ENCODE measurements around the gene TMEM267.
"Not testable (repeated sequence)": the region's sequence is repeated elsewhere in the genome, so short reads cannot be mapped to it uniquely, and the experiment has no call there.

TMEM267 gene

DNA sequence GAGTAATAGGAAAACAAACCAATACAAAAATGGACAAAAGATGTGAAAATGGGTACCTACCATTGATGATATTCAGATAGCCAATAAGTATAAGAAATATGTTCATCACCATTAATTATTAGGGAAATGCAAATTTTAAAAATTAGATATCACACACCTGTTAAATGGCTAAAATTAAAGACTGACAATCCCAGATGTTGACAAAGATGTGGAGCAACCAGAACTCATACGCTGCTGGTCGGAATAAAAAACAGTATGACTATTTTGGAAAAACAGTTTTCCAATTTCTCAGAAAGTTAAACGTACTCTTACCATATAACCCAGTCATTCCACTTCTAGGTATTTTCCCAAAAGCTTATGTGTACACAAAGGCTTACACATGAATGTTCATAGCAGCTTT lies 27.1 kb downstream of the TMEM267 start:
- no peak for DNase-seq

DNA sequence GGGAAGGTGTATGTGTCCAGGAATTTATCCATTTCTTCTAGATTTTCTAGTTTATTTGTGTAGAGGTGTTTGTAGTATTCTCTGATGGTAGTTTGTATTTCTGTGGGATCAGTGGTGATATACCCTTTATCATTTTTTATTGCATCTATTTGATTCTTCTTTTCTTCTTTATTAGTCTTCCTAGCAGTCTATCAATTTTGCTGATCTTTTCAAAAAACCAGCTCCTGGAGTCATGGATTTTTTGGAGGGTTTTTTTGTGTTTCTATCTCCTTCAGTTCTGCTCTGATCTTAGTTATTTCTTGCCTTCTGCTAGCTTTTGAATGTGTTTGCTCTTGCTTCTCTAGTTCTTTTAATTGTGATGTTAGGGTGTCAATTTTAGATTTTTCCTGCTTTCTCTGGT lies 42.1 kb downstream of the TMEM267 start:
- DNase-seq = not testable (repeated sequence)

DNA sequence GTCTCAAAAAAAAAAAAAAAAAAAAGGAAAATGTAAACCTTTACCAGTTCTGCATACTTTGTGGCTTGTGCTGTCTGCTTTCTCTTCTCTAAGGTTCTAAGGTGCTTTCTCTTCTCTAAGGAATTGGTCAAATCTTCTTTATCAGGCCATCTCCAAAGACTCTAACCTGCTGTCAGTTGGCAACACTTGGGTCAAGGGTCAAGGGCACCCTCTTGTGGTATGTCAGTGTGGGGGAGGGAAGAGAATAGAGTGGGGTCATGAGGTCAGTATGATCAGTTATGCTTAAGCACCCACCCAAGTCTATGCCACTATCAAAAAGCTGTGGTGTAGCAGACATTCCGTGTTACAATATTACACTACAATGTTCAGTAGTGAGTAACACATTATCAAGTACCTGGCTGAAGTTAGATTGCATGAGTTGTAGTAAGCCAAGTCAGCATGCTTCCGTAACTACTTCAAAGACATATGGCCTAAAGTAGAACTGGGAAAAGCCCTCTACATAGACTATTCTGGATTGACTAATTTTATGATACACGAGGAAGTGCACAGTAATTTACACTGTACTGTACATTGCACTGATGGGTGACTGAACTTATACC lies 46.5 kb downstream of the TMEM267 start:
- DNase-seq = no peak

DNA sequence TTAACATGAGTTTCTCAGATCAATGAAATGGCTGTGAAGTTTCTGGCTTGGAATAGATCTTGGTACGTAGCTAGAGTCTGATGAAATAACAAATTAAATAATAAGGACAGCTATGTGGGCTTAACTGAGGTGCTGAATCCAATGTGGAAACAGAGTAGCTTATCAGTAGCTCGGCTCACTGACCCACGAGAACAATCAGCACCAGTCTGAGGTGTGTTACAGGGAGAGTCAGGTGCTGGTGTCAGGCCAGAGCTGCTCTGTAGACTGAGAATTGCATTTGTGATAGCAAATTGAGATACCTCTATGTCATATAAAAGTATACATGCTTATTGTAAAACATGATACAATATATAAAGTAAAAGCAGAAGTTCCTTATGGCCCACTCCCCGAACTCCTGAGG lies 50.3 kb downstream of the TMEM267 start:
- no peak for DNase-seq

DNA sequence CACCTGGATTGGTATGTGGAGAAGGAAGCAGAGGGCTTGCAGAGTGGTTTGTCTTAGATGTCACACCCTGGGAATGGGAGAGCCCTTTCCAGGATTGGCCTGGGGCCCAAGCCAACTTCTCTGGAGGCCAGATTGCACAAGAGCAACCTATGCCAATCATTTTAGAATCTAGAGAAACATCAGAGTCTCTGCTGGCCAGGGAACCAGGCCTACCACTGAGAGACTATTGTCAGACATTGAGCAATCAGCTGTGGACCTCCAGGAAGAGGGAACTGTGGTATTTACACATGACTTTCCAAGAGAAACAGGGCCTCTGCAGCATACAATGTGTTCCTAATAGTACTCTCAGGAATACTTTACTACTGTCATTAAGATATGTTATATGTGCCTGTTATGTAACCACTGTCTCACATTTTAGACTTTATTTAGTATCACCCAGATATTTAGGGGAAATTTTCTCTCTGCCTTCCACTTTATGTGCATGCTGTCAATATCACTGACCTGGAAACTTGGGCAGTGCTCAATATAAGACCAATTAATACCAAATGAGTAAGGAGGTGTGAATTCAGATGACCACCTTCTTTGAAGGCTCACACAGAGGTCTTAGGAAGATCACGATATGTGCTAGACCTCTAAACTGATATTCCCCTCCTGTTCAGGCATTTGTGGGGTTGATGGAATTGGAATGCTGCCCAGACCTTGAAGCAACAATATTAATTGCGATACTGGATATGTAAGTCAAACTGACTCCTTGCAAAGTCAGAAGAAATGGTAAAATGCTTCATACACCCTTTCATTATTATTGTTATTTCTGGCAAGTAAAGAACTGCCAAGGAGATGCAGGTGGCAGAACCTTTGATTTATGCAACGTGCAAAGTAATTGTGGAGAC lies 50.9 kb downstream of the TMEM267 start:
- DNase-seq = no peak

DNA sequence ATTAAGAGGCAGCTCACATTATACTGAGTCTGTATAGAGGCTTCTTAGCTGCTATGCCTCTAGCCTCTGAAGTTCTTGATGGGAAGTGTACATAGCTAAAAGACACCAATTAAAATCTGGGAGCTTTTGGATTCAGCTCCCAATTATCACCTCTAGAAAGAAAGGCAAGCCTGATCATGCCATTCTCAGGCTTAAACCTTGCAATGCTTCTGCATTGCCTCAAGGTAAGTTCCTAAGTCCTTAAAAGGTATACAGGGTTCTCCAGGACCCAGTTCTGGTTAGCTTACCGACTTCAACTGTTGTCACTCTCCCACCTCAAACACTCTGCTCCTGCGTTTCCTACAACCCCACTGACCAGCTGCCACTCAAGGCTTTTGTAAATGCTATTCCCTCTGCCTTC lies 54.0 kb downstream of the TMEM267 start:
- no peak for DNase-seq

DNA sequence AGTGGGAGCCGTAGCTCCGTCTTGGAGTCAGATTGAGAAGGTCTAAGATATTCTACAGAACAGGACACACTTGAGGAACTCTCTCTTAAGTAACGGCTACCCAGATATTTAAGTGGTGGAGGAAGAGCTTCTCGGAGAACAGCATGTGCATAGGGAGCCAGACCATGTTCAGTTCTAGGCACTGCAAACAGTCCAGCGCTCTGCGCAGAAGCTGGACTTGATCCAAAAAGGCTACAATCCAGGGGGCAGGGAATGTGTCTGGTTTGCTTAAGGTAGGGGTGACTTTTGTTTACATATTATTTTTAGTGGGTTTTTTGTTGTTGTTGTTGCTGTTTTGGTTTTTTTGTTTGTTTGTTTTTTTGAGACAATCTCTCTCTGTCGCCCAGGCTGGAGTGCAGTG lies 54.6 kb downstream of the TMEM267 start:
- no peak for DNase-seq

DNA sequence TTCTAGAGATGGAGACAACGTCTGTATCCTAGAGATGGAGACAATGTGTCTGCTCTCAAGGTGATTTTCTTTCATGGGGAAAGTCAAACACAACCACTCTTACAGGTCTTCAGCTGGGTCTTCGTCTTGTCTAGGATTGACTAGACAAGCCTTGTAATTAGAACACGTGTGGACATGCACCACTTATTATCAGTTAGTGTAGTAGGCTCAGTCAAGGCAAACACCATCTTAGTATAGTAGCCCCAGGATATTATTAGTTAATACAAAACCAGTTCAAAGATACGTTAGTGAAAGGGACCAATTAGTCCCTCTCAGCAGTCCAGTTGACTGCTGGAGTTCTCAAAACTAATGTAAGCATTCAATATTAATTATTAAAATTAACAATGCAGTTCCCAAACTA lies 56.4 kb downstream of the TMEM267 start:
- no peak for DNase-seq

DNA sequence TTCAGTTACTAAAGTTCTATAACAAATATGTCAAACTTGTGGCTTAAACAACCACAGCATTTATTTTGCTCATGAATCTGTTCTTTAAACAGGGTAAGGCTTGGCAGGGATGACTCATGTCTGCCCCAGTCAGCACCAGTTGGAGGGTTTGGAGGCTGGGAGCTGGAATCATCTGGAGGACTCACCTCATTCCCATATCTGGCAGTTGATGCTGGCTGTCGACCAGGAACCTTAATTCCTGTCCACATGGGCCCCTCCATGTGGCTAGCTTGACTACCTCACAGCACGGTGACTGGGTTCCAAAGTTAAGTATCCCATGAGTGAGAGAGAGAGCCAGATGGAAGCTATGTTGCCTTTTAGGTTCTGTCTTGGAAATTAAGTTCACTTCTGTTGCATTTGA lies 57.7 kb downstream of the TMEM267 start:
- DNase-seq = no peak

DNA sequence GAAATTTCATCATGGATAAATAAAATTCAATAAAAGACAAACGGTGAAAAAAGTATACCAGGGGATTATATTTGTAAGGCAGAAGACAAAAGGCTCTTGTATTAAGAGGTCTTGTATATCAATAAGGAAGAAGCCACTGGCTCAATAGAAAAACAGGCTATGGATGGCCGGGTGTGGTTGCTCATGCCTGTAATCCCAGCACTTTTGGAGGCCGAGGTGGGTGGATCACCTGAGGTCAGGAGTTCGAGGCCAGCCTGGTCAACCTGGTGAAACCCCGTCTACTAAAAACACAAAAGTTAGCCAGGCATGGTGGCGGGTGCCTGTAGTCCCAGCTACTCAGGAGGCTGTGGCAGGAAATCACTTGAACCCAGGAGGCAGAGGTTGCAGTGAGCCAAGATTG lies 60.6 kb downstream of the TMEM267 start:
- DNase-seq = not testable (repeated sequence)

DNA sequence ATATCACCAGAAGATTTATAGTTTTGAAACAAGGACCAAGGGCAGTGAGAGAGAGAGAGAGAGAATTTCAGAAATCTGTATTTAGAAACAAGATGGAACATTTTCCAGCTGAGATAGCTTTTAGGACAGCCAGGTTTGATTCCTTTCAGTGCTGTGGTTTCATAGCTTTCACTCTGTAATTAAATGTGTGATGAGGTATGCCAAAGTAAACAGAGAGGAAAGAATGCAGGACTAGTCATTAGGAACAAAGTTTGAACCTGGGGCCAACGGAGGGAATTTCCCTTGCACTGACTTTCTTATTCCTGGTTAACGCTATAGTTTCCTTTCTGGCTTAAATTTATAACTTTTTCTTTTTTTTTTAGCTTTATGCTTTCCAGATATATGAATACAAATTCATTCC lies 61.5 kb downstream of the TMEM267 start:
- no peak for DNase-seq

DNA sequence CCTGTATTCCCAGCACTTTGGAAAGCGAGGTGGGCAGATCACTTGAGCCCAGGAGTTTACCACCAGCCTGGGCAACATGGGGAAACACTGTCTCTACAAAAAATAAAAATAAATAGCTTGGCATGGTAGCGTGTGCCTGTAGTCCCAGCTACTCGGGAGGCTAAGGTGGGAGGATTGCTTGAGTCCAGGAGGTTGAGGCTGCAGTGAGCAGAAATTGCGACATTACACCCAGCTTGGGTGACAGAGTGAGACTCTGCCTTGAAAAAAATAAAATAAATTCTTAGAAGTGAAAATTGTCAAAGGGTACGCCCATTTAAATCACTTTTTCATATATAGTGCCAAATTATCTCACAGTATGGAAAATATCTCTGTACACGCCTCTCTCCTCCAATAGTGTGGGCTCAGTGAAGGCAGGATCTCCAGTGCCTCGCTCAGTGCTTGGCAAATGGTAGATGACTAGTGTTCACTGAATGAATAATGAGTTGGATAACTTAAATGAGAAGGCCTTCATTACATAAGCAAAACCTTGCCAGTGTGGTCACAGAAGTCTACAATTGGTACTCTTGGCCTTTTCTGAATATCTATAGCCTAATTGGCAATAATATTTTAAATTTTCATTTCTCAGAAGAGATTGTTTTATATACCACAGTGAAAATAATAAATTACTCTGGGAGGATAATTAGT lies 62.1 kb downstream of the TMEM267 start:
- no peak for DNase-seq

DNA sequence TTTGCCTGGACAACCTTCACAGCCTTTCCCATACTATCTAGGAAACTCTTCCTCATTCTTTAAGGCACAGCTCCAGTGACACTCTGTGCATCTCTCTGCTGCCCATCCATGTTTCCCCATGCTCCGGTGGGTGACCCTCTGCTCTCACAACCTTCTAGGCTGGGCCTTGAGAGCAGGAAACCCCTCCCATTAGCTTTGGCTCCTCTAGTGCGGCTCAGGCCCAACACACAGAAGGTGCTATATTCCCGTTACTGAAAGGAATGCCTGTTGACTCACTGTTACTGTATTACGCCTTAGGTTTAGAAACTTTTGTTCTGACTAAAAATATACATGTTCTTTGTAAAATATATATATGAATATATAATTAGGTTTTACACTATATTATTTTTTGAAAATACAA lies 63.4 kb downstream of the TMEM267 start:
- DNase-seq = no peak

DNA sequence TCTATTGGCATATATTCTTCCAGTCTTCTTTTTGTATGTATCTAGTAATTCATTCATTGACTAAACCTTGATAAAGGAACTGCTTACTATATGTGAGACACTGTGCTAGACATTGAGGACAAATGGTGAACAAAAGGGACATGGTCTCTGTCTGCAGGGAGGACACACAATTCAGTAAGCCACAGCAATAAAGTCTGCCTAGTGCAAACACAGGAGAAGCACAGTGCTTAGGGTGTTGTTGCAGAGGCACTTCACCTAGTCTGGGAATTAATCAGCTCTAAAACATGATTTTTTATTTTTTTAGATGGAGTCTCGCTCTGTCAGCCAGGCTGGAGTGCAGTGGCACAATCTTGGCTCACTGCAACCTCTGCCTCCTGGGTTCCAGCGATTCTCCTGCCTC lies 65.1 kb downstream of the TMEM267 start:
- no peak for DNase-seq

DNA sequence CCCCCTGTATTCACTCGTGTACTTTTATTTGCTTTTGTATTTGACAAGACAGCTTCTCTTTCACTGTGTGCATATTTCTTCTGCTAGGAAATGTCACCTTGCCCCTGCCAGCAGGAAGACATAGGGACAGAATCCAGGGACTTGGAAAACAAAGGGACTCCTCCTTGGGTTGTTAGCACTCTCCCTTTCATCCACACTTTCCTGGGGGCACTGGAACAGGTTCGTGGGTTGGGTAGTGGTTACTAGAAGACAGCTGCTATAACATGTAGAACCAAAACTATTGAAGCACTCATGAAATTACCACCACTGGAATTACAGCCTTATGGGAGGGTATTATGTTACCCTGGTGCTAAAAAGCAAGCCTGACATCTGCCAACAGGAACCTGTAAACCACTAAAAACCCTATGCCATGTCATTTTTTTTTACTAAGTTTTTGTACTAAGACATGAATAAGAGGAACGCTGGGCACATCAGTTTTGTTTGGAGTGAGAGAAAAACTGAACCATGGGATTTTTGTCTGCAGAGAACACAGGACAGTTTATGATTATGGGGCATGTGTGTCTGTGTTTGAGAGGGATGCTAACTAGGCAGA lies 66.8 kb downstream of the TMEM267 start:
- no peak for DNase-seq

DNA sequence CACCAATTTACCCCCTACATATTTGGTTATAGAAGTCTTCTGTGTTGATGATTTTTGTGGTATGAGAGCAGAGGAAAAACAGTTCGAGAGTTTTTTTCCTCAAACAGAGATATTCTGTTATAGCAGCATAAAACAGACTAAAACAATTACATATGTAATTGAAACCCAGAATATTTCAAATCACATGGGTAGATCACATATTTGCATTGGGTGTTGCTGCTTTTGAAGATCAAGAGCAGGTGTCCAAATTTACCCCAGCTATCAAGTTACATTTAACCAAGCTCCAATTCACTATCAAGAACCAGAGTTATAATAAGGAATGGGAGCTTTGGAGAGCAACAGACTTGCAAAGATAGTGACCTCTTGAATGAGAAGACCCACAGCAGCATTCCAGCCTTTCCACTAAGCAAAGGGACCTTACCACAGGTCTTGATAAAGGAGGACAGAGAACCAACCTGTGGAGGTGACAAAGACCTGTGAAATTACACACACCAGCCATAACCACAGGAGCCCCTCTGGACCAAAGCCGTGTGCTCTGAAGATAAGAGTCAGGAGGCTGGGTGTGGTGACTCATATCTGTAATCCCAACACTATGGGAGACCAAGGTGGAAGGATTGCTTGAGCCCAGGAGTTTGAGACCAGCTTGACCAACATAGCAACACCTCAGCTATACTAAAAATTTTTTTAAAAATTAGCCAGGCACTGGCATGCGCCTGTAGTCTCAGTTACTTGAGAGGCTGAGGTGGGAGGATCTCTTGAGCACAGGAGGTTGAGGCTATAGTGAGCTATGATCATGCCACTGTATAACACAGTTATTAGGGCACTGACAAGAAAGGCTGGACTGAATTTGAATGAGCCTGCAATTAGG lies 67.5 kb downstream of the TMEM267 start:
- no peak for DNase-seq

DNA sequence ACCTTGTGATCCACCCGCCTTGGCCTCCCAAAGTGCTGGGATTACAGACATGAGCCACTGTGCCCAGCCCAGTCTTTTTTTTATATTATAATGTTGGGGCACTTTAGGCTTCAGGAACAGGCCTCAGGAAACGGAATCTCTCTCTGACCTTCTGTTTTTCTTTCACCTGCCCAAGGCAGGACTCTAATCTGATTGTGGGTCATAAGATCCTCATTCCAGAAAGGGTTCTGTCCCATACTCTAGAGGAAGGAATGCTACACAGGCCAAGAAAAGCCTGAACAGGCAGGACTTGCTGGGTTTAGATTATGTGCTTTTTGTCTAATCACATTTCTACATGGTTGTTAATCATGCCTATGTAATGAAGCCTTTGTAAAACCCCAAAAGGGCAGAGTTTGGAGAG lies 69.7 kb downstream of the TMEM267 start:
- DNase-seq = no peak

DNA sequence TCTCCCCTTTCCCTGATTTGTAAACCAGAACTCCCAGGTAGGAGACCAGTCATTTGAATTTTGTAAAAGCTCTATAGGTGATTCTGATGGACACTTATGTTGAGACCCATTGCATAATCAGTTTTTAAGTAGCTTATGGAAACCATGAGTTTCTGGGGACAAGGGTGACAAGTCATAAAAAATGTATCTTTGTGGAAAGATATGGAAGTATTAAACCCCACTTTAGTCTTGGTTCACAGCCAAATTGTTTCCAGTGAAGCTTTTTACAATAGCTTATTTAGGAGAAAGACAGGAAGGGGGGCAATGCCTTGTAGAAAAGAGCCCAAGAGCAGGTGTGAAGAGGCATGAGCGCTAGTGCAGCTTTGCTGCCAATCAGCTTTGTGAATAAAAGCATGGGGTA lies 71.0 kb downstream of the TMEM267 start:
- DNase-seq = no peak

DNA sequence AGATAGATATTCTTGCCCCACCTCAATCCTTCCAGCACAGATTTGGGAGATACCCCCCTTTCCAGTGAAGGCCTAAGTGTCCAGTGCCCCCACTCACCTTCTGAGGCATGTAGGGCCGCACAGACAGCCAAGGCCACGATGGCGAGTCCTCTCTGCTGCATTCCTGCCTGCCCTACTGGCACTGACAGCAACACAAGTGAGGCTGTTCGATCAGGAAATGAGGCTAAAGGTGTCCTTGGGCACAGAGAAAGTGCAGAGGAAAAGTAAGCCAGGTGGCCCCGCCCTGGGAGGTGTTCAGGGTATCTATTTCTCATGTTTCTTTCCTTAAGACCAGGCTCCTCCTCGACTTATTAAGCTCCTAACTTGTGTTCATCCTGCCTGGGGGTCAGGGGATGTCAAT lies 71.5 kb downstream of the TMEM267 start, which contains the start of gene CCL28:
CCL28 (minus strand) TSS at position 236 of the 400 bp plus-strand sequence; CDS start at position 161, 75 bp downstream.
- DNase-seq = no peak

DNA sequence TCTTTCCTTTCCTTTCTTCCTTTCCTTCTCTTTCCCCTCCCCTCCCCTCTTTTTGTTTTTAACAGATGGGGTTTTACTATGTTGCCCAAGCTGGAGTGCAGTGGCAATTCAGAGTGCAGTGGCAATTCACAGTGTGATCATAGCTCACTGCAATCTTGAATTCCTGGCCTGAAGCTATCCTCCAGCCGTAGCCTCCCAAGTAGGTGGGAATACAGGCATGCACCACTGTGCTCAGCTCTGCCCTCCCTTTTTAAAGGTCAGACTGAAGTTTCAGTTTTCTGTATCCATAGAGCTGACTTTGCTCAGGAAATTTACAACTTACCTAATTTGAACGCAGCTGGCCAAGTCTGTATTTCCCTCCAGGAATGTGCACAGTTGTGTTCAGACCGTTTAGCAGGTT lies 72.2 kb downstream of the TMEM267 start:
- no peak for DNase-seq

DNA sequence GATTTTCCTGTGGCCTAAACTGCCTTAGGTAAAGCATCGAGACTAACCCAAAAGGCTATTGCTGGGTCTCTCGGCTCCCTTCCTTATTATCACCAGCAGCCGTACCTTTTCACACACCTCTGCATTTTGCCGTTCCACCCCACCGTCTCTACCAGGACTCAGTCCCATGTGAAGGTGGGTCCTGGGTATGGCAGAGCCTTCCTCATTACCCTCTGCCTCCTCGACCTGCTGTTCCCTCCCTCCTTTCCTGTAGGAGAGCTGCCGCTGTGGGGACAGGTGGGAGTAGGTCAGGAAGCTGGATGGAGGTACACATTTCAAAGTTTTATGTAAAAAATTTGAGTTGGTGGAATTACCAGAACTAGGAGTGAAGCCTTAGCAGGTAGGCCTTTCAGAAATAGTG lies 73.3 kb downstream of the TMEM267 start:
- DNase-seq = no peak

DNA sequence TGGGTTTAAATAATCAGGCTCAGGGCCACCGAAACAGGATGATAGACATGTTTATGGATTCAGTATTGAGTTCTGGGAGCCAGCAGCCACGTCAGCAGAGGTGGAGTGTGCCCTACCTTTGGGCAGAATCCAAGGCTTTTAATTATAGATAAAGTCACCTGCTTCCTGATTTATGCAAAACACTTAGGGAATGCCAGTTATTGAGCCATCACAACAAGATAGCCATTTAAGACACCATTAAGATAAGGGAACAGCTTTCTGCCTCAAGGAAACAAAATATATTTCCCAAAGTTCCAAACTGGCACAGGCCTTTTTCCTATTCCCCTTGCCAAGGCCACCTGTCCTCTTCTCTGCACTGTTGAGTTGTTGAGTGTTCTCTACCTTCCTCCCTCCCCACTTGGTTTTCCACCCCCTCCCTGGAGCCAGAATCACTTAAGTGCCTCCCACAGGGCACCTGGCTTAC lies 73.8 kb downstream of the TMEM267 start:
- no peak for DNase-seq

All from effector CD4-positive, alpha-beta T cell (primary cell).